ENCODE data around the gene SRGAP2C.
"Not testable (repeated sequence)": the region's sequence is repeated elsewhere in the genome, so short reads cannot be mapped to it uniquely, and the experiment has no call there.

Gene SRGAP2C

DNA sequence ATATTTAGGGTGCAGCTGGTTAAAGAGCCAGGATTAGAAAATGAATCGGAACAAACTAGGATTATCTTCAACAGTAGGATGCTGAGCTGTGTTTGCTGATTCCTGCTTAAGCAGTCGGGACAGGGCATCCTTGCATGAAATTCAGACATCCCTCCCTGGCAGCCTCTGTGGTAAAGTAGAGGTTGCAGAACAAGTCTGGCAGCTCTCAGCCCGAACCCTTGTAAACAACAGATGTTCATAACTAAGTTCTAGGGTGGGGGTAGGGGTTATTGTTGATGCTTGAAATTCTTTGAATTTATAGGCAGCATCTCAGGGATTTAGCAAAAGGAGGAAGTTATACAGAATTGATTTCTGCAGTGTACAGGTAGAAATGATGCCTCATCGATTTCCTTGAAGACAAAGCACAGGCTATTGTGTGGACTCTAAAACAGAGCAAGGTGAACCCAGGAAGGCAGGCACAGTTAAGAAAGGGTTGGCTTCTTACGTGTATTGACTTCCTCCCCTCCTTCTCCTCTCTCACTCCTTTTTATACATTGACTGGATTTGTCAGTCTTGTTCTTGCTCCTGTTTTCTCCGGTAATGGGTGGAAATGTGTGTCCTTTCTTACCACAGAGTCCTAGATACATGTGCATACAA lies 114.9 kb downstream of the SRGAP2C start:
- H3K4me1 Mint-ChIP-seq; H3K36me3 Mint-ChIP-seq (ENCODE audit: low read depth); H3K9me3 Mint-ChIP-seq: not testable (repeated sequence)

DNA sequence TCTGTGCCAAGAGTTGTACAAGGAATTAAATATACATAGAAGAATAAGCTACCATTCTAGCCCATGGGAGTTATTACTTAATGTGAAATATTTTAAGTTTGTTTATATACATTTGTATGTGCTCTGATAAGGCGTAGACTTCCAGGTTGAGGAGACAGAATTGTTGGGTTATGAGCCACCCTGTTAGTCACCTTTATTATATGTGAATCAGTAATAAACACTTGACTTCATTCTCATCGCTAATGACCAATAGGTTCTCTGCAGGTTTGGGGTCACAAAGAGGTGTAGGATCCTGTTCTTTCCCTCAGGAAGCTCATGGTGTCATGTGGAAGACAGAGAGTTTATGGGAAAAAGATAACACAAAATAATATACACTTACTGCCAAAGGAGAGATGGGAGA lies 117.1 kb downstream of the SRGAP2C start:
- DNase-seq; H3K4me1 Mint-ChIP-seq; H3K36me3 Mint-ChIP-seq (ENCODE audit: low read depth); H3K27ac Mint-ChIP-seq; H3K27me3 Mint-ChIP-seq (ENCODE audit: low read depth, poor library complexity); H3K9me3 Mint-ChIP-seq; H3K4me3 Mint-ChIP-seq: not testable (repeated sequence)

More for the DNA sequence above, 114.9 kb downstream of the SRGAP2C start:
- H3K27ac Mint-ChIP-seq; H3K27me3 Mint-ChIP-seq (ENCODE audit: low read depth, poor library complexity); H3K4me3 Mint-ChIP-seq; DNase-seq: not testable (repeated sequence)

DNA sequence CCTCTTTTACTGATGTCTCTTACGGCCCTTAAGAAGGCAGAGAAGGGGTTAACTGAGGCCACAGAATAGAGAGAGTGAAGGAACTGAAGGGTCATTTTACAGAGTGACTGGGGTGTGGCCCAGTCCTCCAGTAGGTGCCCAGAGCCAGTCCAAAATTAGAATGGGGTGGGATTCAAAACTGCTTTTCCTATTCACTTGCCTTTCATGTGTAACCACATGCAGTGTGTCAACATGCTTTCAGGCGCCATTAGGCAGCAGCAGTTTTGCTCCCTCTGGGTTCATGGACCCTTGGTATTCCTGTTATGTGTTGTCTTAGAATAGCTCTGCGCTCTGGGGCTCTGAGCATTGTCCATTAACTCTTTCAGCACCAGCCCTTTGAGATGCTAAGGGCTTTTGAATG lies 123.0 kb downstream of the SRGAP2C start:
- not testable (repeated sequence) for H3K4me3 Mint-ChIP-seq; H3K9me3 Mint-ChIP-seq; H3K36me3 Mint-ChIP-seq (ENCODE audit: low read depth); H3K4me1 Mint-ChIP-seq; H3K27me3 Mint-ChIP-seq (ENCODE audit: low read depth, poor library complexity); DNase-seq; H3K27ac Mint-ChIP-seq

DNA sequence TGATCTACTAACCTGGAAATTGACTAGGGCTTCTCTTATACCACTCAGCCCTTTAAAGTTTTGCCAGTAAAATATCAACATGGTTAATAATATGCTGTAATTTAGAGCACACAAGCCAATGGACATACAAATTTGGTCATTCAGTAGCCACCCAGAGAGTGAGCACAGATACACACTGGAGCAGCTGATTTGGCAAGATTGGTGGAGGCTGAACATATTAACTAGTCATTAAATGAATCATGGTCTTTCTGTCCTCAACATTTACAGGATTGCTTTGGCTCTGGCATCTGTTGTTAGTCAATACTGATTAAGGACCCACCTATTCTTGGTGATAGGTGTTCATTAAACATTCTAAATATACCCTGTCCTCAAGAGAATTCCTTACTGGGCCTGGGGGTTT lies 130.7 kb downstream of the SRGAP2C start:
- not testable (repeated sequence) for H3K4me1 Mint-ChIP-seq

DNA sequence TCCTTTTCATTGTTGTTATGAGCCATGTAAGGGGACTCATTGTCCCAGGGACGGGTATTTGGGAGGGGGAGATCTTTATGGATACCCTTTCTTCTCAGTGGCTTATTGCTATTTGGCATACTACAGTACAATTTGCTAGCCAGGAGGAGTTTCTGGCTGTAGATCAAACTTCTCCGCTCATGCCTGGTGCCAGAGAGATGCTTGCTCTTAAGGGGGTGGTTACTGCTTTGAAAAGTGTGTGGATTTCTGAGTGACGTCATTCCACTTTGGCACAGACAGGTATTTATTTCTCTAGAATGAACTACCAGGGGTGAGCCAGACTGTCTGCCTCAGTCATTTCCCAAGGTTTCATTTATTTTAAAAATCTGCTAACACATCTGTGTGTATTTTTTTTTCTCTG lies 131.3 kb downstream of the SRGAP2C start:
- not testable (repeated sequence) for DNase-seq; H3K4me1 Mint-ChIP-seq; H3K4me3 Mint-ChIP-seq; H3K27me3 Mint-ChIP-seq (ENCODE audit: low read depth, poor library complexity); H3K9me3 Mint-ChIP-seq; H3K27ac Mint-ChIP-seq; H3K36me3 Mint-ChIP-seq (ENCODE audit: low read depth)

More for the DNA sequence above, 130.7 kb downstream of the SRGAP2C start:
- not testable (repeated sequence) for H3K36me3 Mint-ChIP-seq (ENCODE audit: low read depth); H3K27ac Mint-ChIP-seq; H3K4me3 Mint-ChIP-seq; H3K9me3 Mint-ChIP-seq; H3K27me3 Mint-ChIP-seq (ENCODE audit: low read depth, poor library complexity); DNase-seq

DNA sequence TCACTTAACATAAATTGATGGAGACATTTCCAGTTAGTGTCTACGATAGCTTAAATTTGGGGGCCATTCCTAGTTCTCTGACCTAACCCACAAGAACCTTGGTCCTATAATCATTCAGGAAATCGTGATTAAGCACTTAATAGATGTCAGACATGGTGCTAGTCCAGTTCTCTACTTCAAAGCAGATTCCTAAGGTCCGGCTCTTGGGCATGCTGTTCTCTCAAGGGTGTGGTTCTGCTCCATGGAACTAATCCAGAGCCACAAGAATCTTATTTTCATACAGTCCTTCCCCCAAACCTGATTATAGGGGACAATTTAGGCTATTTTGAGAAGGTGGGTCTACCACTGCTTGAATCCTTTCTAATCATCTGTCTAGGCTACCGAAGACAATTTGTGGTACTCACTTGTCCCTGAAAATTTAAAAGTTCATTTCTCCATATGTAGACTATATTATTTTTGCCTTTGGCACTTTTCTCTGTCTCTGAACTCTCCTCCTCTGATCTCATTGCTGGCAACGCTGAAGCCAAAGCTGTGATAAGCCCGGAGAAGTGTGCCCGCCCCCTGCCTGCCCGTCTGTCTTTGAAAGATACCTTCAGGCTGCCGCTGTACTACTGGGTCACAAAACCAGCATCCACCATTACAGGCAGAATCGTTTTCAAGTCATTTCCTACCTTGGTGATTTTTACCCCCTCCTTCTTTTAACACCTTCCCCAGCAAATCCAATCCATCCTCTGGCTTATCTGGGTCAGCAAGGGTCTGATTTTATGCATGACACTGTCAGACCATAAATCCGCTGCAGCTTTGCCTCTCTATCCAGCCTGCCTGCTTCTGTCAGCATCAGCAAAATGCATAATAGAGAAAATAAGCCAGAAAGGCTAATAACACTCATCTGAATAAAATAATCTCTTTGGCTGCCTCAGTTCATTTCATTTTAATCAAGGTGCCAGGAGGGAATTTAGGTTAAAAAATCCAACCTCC lies 133.0 kb downstream of the SRGAP2C start:
- not testable (repeated sequence) for H3K4me3 Mint-ChIP-seq; DNase-seq; H3K9me3 Mint-ChIP-seq; H3K27ac Mint-ChIP-seq; H3K4me1 Mint-ChIP-seq; H3K27me3 Mint-ChIP-seq (ENCODE audit: low read depth, poor library complexity); H3K36me3 Mint-ChIP-seq (ENCODE audit: low read depth)

DNA sequence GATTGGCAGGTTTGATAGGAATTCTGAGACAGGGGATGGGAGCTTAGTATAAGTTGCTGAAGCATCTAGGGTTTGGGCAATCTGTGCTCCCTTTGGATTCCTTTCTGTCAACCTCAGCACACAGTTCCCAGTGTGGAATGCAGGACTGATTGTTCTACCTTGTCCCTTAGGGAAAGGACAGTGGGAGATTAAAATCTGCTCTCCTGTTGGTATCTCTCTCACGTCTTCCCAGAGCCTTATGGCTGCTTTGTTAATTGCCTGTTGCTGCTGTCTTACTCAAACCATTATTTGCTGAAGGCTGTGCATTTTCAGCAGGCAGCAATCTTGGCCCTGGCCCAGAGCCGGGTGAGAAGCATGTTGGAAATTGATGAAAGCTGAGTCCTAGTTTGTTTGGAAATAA lies 133.9 kb downstream of the SRGAP2C start:
- not testable (repeated sequence) for DNase-seq; H3K4me1 Mint-ChIP-seq; H3K27ac Mint-ChIP-seq; H3K4me3 Mint-ChIP-seq; H3K27me3 Mint-ChIP-seq (ENCODE audit: low read depth, poor library complexity); H3K9me3 Mint-ChIP-seq; H3K36me3 Mint-ChIP-seq (ENCODE audit: low read depth)

DNA sequence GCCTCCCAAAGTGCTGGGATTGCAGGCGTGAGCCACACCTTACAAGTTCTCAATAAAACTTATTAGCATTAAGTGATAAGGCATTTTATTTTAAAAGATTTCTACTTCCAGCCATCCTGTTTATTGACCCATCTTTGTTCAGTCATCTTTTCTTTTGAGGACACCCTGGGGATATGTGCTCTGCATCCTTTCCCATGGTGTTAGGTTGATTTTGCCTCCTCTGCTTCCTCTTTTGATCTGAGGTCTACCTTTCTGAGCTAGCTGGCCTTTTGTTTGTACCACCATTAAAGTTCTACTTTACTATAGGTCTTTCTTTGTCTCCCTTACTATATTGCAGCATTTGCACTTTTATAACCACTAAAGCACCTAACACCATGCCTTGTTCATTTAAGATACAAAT lies 136.9 kb downstream of the SRGAP2C start:
- H3K36me3 Mint-ChIP-seq (ENCODE audit: low read depth); H3K27me3 Mint-ChIP-seq (ENCODE audit: low read depth, poor library complexity); DNase-seq; H3K27ac Mint-ChIP-seq; H3K4me1 Mint-ChIP-seq; H3K4me3 Mint-ChIP-seq; H3K9me3 Mint-ChIP-seq: not testable (repeated sequence)

DNA sequence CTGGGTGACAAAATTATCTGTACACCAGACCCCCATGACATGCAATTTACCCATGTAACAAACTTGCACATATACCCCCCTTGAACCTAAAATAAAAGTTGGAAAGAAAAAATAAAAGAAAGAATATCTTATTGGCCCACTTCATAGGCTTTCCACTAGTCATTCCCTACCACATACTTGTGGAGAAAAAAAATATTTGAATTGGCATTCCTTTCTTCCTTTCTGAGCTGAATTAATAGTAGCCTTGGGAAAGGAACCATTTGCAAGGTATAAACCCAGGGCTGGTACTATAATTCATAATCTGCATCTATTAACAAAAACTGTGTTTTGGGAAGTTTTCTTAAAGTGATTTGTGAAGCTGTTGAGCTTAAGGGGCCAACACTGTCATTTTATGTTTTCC lies 140.0 kb downstream of the SRGAP2C start:
- H3K27me3 Mint-ChIP-seq (ENCODE audit: low read depth, poor library complexity); H3K36me3 Mint-ChIP-seq (ENCODE audit: low read depth); H3K4me3 Mint-ChIP-seq; H3K4me1 Mint-ChIP-seq; H3K27ac Mint-ChIP-seq; H3K9me3 Mint-ChIP-seq; DNase-seq: not testable (repeated sequence)

DNA sequence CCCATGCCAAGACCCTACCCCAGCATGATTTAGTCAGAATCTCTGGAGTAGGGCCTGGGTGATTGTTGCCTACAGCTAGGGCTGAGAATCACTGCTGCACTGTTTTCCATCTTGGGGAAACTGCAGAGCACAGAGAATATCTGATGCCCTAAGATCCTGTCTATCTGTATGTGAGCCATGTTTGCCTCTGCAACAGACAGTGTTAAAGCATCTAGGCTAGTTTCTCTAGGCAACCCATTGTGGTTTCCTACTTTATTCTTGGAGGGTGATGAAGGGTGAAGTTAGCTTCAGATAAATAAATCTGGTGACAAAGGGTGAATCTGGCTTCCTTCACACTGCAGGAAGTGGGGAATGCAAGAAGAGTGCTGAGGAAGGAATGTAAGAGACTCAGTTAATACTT lies 147.4 kb downstream of the SRGAP2C start:
- DNase-seq; H3K4me3 Mint-ChIP-seq; H3K36me3 Mint-ChIP-seq (ENCODE audit: low read depth); H3K9me3 Mint-ChIP-seq; H3K27ac Mint-ChIP-seq; H3K4me1 Mint-ChIP-seq; H3K27me3 Mint-ChIP-seq (ENCODE audit: low read depth, poor library complexity): not testable (repeated sequence)

DNA sequence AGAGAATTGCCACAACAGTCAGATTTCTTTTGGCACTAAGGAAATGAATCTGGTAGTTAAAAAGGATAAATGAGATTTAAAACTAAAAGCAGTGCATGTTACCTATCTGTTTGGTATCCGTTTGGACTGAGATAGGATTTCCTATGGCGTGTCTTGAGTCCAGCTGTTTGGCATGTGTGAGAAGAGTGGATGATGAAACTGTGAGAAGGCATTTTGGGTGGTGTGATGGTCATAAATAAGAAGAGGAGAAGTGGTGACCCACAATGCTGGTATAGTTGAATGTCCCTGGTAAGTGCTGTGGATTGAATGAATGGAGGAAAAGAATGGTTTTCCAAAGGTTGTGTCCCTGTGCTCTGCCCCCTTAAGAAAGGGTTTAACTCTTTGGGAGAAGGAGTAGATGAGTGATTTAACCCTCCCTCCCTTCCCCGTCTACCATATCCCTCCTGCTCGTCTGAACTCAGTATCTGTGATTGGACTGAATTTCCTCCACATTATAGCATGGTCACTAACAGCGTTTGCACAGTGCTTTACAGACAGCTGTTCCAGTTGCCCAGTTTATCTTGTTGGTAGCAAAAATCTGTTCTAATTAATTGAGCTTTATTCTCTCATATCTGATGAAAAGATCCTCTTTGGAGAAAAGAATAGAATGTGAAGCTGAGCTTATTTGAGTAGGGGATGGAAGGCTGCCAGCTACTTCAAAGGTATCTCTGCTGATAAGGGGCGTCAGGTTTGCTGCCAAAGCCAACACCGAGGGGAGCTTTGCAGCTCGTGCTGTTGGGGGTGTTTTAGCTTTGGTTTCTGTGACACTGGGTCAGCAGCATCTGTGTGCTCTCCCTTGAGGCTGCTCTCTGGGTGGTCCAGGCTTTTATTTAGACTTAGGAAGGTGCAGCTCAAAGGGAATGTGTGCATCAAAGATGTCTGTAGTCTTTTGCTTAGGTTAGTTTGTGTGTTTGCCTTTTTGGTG lies 148.1 kb downstream of the SRGAP2C start:
- not testable (repeated sequence) for H3K27me3 Mint-ChIP-seq (ENCODE audit: low read depth, poor library complexity)

DNA sequence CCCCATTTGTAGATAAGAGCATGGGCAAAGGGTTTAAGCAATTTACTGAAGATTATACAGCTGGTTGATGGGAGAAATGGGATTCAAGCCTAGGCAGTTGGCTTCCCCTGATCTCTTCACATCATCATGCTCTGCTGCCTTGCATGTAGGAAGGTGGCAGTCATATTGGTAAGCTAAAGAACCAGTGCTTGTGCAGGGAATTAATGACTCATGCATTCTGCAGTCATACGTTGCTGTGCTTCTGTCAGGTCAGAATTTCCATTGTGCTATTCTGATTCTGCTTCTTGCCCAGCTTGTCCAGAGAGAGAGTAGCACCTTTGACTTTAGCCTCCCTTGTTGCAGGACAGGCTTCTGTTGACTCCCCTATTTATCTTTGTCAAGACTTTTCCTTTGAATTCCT lies 153.2 kb downstream of the SRGAP2C start:
- not testable (repeated sequence) for H3K36me3 Mint-ChIP-seq (ENCODE audit: low read depth); H3K27me3 Mint-ChIP-seq (ENCODE audit: low read depth, poor library complexity); H3K4me1 Mint-ChIP-seq; H3K4me3 Mint-ChIP-seq; H3K27ac Mint-ChIP-seq; DNase-seq; H3K9me3 Mint-ChIP-seq

More for the DNA sequence above, 148.1 kb downstream of the SRGAP2C start:
- not testable (repeated sequence) for H3K36me3 Mint-ChIP-seq (ENCODE audit: low read depth); H3K9me3 Mint-ChIP-seq; H3K4me1 Mint-ChIP-seq; DNase-seq; H3K27ac Mint-ChIP-seq; H3K4me3 Mint-ChIP-seq

DNA sequence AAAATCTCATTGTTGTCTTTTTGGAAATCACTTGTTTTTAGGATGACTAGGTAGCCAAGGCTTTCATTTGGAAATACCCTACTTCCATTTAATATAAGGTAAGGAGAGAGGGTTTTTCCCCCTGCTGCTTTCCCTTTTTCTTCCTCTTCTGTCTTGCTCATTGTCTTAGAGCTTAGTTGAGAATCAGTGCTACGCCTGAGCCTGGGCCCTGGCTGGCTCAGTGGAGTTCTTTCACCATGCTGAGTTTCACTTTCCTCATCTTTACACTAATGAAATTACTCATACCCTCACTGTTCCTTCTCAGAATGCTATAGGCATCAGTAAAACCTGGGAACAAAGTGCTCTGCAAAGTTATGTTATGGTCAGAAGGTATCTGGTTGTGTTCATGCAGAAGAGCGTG lies 154.8 kb downstream of the SRGAP2C start:
- H3K4me3 Mint-ChIP-seq; H3K27me3 Mint-ChIP-seq (ENCODE audit: low read depth, poor library complexity); H3K36me3 Mint-ChIP-seq (ENCODE audit: low read depth); DNase-seq; H3K9me3 Mint-ChIP-seq; H3K27ac Mint-ChIP-seq; H3K4me1 Mint-ChIP-seq: not testable (repeated sequence)

DNA sequence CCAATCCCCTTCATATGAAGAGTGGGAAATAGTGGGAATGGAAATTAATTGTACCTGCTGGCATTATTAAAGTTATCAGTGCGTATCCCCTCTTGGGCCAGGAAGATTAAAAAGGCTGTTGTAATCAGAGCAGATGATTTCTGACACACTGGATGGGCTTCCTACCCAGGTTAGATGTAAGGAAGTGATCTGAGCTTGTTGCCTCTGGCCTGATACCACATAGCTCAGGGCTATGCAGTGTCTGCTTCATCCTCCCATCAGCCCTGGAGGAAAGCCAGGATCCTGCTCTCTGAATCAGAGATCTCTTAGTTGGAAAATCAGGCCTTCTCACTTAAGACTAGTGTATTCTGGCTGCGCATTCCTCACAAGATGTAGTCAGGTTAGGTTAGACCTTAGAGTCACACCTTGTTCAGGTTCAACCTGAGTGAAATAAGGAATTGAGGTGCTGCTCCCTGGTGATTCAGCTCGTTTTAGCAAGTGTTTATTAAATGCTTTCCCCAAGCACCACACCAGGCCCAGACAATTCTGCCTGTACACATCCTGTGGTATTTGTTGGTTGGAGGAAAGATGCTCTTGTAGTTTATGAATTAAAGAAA lies 158.6 kb downstream of the SRGAP2C start:
- not testable (repeated sequence) for DNase-seq; H3K27ac Mint-ChIP-seq; H3K27me3 Mint-ChIP-seq (ENCODE audit: low read depth, poor library complexity); H3K9me3 Mint-ChIP-seq; H3K4me3 Mint-ChIP-seq; H3K36me3 Mint-ChIP-seq (ENCODE audit: low read depth); H3K4me1 Mint-ChIP-seq

All from nephron progenitor cell (in vitro differentiated cells).